Measurements from ENCODE around the gene NUAK2.
A peak's percentile ranks its signal among the peaks of the same experiment; 100 is the strongest.

NUAK2 gene

GRCh38 chr1:205267306-205267902 lies 54.1 kb downstream of the NUAK2 start:
- in situ Hi-C loops (cut with HindIII; ENCODE audit: low pct_ligation_motif_present, low pct_unique_long_range_greater_than_20kb, low sequenced_read_pairs), result no loop called here
- DNase-seq, result no peak

GRCh38 chr1:205266611-205267305 lies 54.8 kb downstream of the NUAK2 start:
- in situ Hi-C loops (cut with HindIII; ENCODE audit: low pct_ligation_motif_present, low pct_unique_long_range_greater_than_20kb, low sequenced_read_pairs), result no loop called here
- DNase-seq, result no peak

- in situ Hi-C loops (cut with HindIII; ENCODE audit: low pct_ligation_motif_present, low pct_unique_long_range_greater_than_20kb, low sequenced_read_pairs), result no loop called here
- DNase-seq, result no peak
Observed at GRCh38 chr1:205263580-205264190, 57.9 kb downstream of the NUAK2 start.

GRCh38 chr1:205262731-205263171 lies 58.8 kb downstream of the NUAK2 start:
- no peak for DNase-seq
- in situ Hi-C loops (cut with HindIII; ENCODE audit: low pct_ligation_motif_present, low pct_unique_long_range_greater_than_20kb, low sequenced_read_pairs), result no loop called here

GRCh38 chr1:205261946-205262691 lies 59.4 kb downstream of the NUAK2 start:
- no peak for DNase-seq
- in situ Hi-C loops (cut with HindIII; ENCODE audit: low pct_ligation_motif_present, low pct_unique_long_range_greater_than_20kb, low sequenced_read_pairs), result no loop called here

- in situ Hi-C loops (cut with HindIII; ENCODE audit: low pct_ligation_motif_present, low pct_unique_long_range_greater_than_20kb, low sequenced_read_pairs), result no loop called here
Observed at GRCh38 chr1:205260948-205261732, 60.4 kb downstream of the NUAK2 start.

GRCh38 chr1:205259998-205260397 lies 61.5 kb downstream of the NUAK2 start:
- in situ Hi-C loops (cut with HindIII; ENCODE audit: low pct_ligation_motif_present, low pct_unique_long_range_greater_than_20kb, low sequenced_read_pairs), result no loop called here

More at GRCh38 chr1:205260948-205261732, 60.4 kb downstream of the NUAK2 start:
- no peak for DNase-seq

GRCh38 chr1:205259324-205259832 lies 62.2 kb downstream of the NUAK2 start:
- DNase-seq, result no peak
- in situ Hi-C loops (cut with HindIII; ENCODE audit: low pct_ligation_motif_present, low pct_unique_long_range_greater_than_20kb, low sequenced_read_pairs), result no loop called here

More at GRCh38 chr1:205259998-205260397, 61.5 kb downstream of the NUAK2 start:
- DNase-seq, result no peak

GRCh38 chr1:205258719-205259118 lies 62.8 kb downstream of the NUAK2 start:
- in situ Hi-C loops (cut with HindIII; ENCODE audit: low pct_ligation_motif_present, low pct_unique_long_range_greater_than_20kb, low sequenced_read_pairs), result no loop called here
- DNase-seq, result peak; percentile 74

GRCh38 chr1:205258261-205258691 lies 63.3 kb downstream of the NUAK2 start:
- DNase-seq, result peak; percentile 17
- in situ Hi-C loops (cut with HindIII; ENCODE audit: low pct_ligation_motif_present, low pct_unique_long_range_greater_than_20kb, low sequenced_read_pairs), result no loop called here

GRCh38 chr1:205257735-205258134 lies 63.8 kb downstream of the NUAK2 start:
- in situ Hi-C loops (cut with HindIII; ENCODE audit: low pct_ligation_motif_present, low pct_unique_long_range_greater_than_20kb, low sequenced_read_pairs), result no loop called here
- no peak for DNase-seq

- in situ Hi-C loops (cut with HindIII; ENCODE audit: low pct_ligation_motif_present, low pct_unique_long_range_greater_than_20kb, low sequenced_read_pairs), result no loop called here
- DNase-seq, result no peak
Observed at GRCh38 chr1:205256951-205257625, 64.5 kb downstream of the NUAK2 start.

GRCh38 chr1:205255941-205256780 lies 65.4 kb downstream of the NUAK2 start:
- peak; percentile 86 for DNase-seq
- in situ Hi-C loops (cut with HindIII; ENCODE audit: low pct_ligation_motif_present, low pct_unique_long_range_greater_than_20kb, low sequenced_read_pairs), result no loop called here
